KMS-11 (cell line): ENCODE data around the gene ACADS.

Source experiments
- H2AFZ ChIP-seq: fragments of 200-600 bp; sonication (generic); 2 replicates; pipeline ENCODE4 v1.6.1; 2016; ENCODE audit warnings: antibody characterized with exemption, mixed run types, low read depth
- H3K27ac ChIP-seq: fragments of 200-600 bp; sonication (generic); 2 replicates; pipeline ENCODE4 v1.6.1; 2016; ENCODE audit warnings: mild to moderate bottlenecking, mixed run types
- H3K27me3 ChIP-seq: fragments of 200-600 bp; sonication (generic); 2 replicates; pipeline ENCODE4 v1.6.1; 2017; ENCODE audit warnings: mild to moderate bottlenecking, low read depth, mixed run types, moderate library complexity; ENCODE audit not compliant: insufficient read depth
- H3K36me3 ChIP-seq: fragments of 200-600 bp; sonication (generic); 2 replicates; pipeline ENCODE4 v1.6.1; 2017; ENCODE audit warnings: mild to moderate bottlenecking, mixed run types; ENCODE audit not compliant: insufficient read depth
- H3K4me1 ChIP-seq: fragments of 200-600 bp; sonication (generic); 2 replicates; pipeline ENCODE4 v1.6.1; 2016; ENCODE audit warnings: mild to moderate bottlenecking, low read depth, mixed run types; ENCODE audit not compliant: poor library complexity, severe bottlenecking
- H3K4me2 ChIP-seq: fragments of 200-600 bp; sonication (generic); 2 replicates; pipeline ENCODE4 v1.7.0; 2016; ENCODE audit warnings: mild to moderate bottlenecking, mixed run types
- H3K4me3 ChIP-seq: fragments of 200-600 bp; sonication (generic); IDR thresholded peaks from 2 replicates; pipeline ENCODE4 v1.6.1; 2017; ENCODE audit warnings: low read depth, low read length, mixed read lengths; ENCODE audit not compliant: insufficient read depth
- H3K79me2 ChIP-seq: fragments of 200-600 bp; sonication (generic); 2 replicates; pipeline ENCODE4 v1.6.1; 2016; ENCODE audit warnings: low read depth, mixed run types; ENCODE audit not compliant: insufficient read depth
- H3K9ac ChIP-seq: fragments of 200-600 bp; sonication (generic); 2 replicates; pipeline ENCODE4 v1.6.1; 2016; ENCODE audit warnings: mild to moderate bottlenecking, mixed run types
- H4K20me1 ChIP-seq: fragments of 200-600 bp; sonication (generic); 2 replicates; pipeline ENCODE4 v1.6.1; 2016; ENCODE audit warnings: mild to moderate bottlenecking, mixed run types; ENCODE audit not compliant: insufficient read depth
- TF ChIP-seq, protein P1 (sequence below): fragments of 200-600 bp; sonication (generic); conservative IDR thresholded peaks from 2 replicates; pipeline ENCODE4 v1.6.1; 2017; ENCODE audit warnings: low read depth, mild to moderate bottlenecking, antibody characterized with exemption, low read length, moderate library complexity, mixed read lengths

The ACADS gene

DNA sequence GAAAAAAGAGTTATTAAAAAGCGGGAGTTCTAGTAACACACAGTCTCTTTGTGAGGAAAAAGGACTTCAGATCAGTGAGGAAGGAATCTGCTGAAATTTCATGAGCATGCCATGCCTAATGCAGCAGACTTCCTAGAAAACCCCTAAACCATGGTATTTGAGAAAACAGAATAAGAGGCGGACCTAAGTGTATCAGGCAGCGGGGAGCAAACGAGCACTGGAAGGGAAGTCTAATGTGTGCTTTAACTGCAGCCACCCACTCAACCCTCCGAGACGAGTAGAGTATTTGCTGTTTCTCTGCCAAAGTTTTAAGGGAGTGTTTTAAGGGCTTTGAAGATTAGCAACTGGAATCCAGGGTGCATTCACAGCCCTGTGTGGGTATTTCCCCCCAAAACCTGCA is 36.5 kb downstream of the ACADS start:
- no peak overlapping the region for H2AFZ ChIP-seq
- H3K27ac ChIP-seq: no peak overlapping the region
- no peak overlapping the region for H3K4me2 ChIP-seq
- H3K4me3 ChIP-seq: no peak overlapping the region
- H3K79me2 ChIP-seq: no peaks in the 10 kb centered on the region
- no peaks in the 10 kb centered on the region for H4K20me1 ChIP-seq
- no peak overlapping the region for H3K9ac ChIP-seq
- H3K36me3 ChIP-seq: no peaks in the 10 kb centered on the region
- no peaks in the 10 kb centered on the region for H3K27me3 ChIP-seq
- TF ChIP-seq, protein P1, sequence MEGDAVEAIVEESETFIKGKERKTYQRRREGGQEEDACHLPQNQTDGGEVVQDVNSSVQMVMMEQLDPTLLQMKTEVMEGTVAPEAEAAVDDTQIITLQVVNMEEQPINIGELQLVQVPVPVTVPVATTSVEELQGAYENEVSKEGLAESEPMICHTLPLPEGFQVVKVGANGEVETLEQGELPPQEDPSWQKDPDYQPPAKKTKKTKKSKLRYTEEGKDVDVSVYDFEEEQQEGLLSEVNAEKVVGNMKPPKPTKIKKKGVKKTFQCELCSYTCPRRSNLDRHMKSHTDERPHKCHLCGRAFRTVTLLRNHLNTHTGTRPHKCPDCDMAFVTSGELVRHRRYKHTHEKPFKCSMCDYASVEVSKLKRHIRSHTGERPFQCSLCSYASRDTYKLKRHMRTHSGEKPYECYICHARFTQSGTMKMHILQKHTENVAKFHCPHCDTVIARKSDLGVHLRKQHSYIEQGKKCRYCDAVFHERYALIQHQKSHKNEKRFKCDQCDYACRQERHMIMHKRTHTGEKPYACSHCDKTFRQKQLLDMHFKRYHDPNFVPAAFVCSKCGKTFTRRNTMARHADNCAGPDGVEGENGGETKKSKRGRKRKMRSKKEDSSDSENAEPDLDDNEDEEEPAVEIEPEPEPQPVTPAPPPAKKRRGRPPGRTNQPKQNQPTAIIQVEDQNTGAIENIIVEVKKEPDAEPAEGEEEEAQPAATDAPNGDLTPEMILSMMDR: no peak
- no peaks in the 10 kb centered on the region for H3K4me1 ChIP-seq

DNA sequence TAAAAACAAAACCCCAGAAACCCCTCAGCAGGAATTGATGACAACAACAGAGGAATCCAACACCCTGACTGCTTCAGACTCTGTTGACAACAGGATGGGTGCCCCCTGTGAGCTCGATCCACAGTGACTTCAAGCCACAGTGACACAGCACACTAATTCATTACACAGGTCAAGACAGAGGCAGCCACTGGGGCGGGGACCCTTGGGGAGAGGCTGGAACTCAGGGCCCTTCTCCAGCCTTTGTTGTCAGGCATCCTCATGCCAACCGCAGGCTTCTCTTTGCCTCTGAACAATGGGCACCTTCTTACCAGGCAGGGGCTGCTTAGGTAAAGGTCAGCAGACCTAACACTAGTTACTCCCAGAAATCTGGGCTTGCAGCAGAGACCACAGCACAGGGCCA is 37.6 kb downstream of the ACADS start:
- Histone ChIP-seq H3K79me2 (no peaks in the 10 kb centered on the region), H3K27ac (no peak overlapping the region), H3K9ac (no peak overlapping the region), H3K4me3 (no peak overlapping the region), H4K20me1 (no peaks in the 10 kb centered on the region), H2AFZ (no peak overlapping the region), H3K36me3 (no peaks in the 10 kb centered on the region), H3K4me1 (no peaks in the 10 kb centered on the region), H3K27me3 (no peaks in the 10 kb centered on the region), H3K4me2 (no peak overlapping the region)
- TF ChIP-seq, protein P1: no peak

- H4K20me1 ChIP-seq: no peaks in the 10 kb centered on the region
- H3K9ac ChIP-seq: no peak overlapping the region
- H3K27me3 ChIP-seq: no peaks in the 10 kb centered on the region
- no peak overlapping the region for H2AFZ ChIP-seq
- no peak overlapping the region for H3K27ac ChIP-seq
- TF ChIP-seq, protein P1: no peak
- no peaks in the 10 kb centered on the region for H3K4me1 ChIP-seq
- no peaks in the 10 kb centered on the region for H3K79me2 ChIP-seq
- H3K36me3 ChIP-seq: no peaks in the 10 kb centered on the region
- no peak overlapping the region for H3K4me3 ChIP-seq
- no peak overlapping the region for H3K4me2 ChIP-seq
Measured at GRCh38 chr12:120764816-120765215, 39.2 kb downstream of the ACADS start.

DNA sequence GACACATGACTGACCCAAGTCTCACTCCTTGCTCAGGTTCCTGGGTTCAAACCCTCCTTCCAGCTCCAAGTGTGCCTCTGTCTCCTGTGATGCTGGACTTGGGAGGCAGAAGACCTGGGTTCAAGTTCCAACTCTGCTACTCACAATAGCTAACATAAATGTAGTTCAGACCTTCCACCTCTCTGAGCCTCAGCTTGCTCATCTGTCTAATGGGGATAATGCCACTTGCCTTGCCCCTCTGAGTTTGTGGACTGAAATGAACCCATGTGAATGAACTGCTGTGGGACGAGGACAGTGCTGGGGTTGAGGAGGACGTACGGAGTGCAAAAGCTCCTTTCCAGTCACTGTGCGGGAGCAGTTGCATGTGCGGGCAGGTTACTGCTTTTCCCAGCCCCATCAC is 40.9 kb downstream of the ACADS start:
- Histone ChIP-seq H3K27me3 (no peaks in the 10 kb centered on the region), H3K9ac (no peak overlapping the region), H3K36me3 (no peaks in the 10 kb centered on the region), H3K4me1 (no peaks in the 10 kb centered on the region), H3K27ac (no peak overlapping the region), H3K4me2 (no peak overlapping the region), H3K4me3 (no peak overlapping the region), H2AFZ (no peak overlapping the region), H3K79me2 (no peaks in the 10 kb centered on the region), H4K20me1 (no peaks in the 10 kb centered on the region)
- TF ChIP-seq, protein P1: no peak
